K562 (cell line): ENCODE results near the gene TSC22D1.
"Not testable (repeated sequence)": the region's sequence is repeated elsewhere in the genome, so short reads cannot be mapped to it uniquely, and the experiment has no call there.

Experiments
- MEF2A ChIP-seq: IDR thresholded peaks from 2 replicates; pipeline ENCODE4 v1.6.1; 2011; ENCODE audit warnings: low read depth, mild to moderate bottlenecking, low read length, moderate library complexity; ENCODE audit not compliant: control insufficient read depth
- MEF2D ChIP-seq: conservative IDR thresholded peaks from 2 replicates; pipeline ENCODE4 v1.6.1; 2016; ENCODE audit warnings: low read depth, missing genetic modification characterization, missing compliant biosample characterization
- MXI1 ChIP-seq: IDR thresholded peaks from 2 replicates; pipeline ENCODE4 v1.6.1; 2011; ENCODE audit warnings: low read depth, mild to moderate bottlenecking, improper control_type of control experiment, low read length
- MYC ChIP-seq, 2 experiments: fragments of 250-450 bp in 1 of 2; sonication (Bioruptor Pico) in 1 of 2; IDR thresholded peaks; 2 replicates each; pipeline versions ENCODE4 v1.5.1 to v1.6.1; 2012 to 2021; ENCODE audit warnings: low read depth in 2 of 2, borderline replicate concordance in 1 of 2, improper control_type of control experiment in 1 of 2, low read length in 1 of 2, mild to moderate bottlenecking in 1 of 2, moderate library complexity in 1 of 2
- POLR2AphosphoS5 ChIP-seq: IDR thresholded peaks from 2 replicates; pipeline ENCODE4 v1.6.1; 2011; ENCODE audit warnings: mild to moderate bottlenecking, low read depth, low read length, moderate library complexity; ENCODE audit not compliant: control insufficient read depth, insufficient read depth
- THRAP3 ChIP-seq: fragments of 450-650 bp; IDR thresholded peaks from 2 replicates; pipeline ENCODE4 v1.6.1; 2016; ENCODE audit warnings: mild to moderate bottlenecking, inconsistent platforms, borderline replicate concordance
- ZNF140 ChIP-seq: fragments of 250-450 bp; sonication (Bioruptor Pico); IDR thresholded peaks from 2 replicates; pipeline ENCODE4 v1.8.0; 2021; ENCODE audit warnings: moderate library complexity, mild to moderate bottlenecking, inconsistent platforms
- ZNF311 ChIP-seq: fragments of 250-450 bp; sonication (Bioruptor Pico); IDR thresholded peaks from 2 replicates; pipeline ENCODE4 v1.4.0; 2020; ENCODE audit warnings: mild to moderate bottlenecking, moderate library complexity
- ZNF584 ChIP-seq: fragments of 200-800 bp; sonication (Bioruptor generic); IDR thresholded peaks from 2 replicates; pipeline ENCODE4 v1.6.1; 2016; ENCODE audit warnings: low read depth, mild to moderate bottlenecking, missing genetic modification characterization, missing compliant biosample characterization
- TF ChIP-seq, protein P1 (sequence below), 3 experiments: IDR thresholded peaks in 2 of 3; conservative IDR thresholded peaks in 1 of 3; 2 replicates each; pipeline ENCODE4 v1.5.1; 2011 to 2012; ENCODE audit warnings: low read length in 3 of 3, mild to moderate bottlenecking in 3 of 3, control low read depth in 2 of 3, improper control_type of control experiment in 1 of 3, inconsistent platforms in 1 of 3, low read depth in 1 of 3, mixed read lengths in 1 of 3, moderate library complexity in 1 of 3; ENCODE audit not compliant: insufficient read depth in 2 of 3
- TF ChIP-seq, protein P2 (sequence below): fragments of 450-650 bp; formaldehyde crosslinking; IDR thresholded peaks from 2 replicates; pipeline ENCODE4 v1.4.0; 2020; ENCODE audit warnings: mild to moderate bottlenecking, moderate library complexity
- TF ChIP-seq, protein P3 (sequence below): fragments of 450-650 bp; IDR thresholded peaks from 2 replicates; pipeline ENCODE4 v1.6.1; 2016; ENCODE audit warnings: missing biosample characterization, missing genetic modification characterization

DNA sequence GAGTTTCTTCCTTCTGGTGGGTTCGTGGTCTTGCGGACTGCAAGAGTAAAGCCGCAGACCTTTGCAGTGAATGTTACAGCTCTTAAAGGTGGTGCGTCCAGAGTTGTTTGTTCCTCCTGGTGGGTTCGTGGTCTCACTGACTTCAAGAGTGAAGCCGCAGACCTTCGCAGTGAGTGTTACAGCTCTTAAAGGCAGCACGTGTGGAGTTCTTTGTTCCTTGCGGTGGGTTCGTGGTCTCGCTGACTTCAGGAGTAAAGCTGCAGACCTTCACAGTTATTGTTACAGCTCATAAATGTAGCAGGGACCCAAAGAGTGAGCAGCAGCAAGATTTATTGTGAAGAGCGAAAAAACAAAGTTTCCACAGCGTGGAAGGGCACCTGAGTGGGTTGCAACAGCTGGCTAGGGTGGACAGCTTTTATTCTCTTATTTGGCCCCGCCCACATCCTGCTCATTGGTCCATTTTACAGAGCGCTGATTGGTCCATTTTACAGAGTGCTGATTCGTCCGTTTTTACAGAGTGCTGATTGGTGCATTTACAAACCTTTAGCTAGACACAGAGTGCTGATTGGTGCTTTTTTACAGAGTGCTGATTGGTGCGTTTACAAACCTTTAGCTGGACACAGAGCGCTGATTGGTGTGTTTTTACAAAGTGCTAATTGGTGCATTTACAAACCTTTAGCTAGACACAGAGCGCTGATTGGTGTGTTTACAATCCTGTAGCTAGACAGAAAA is 17.9 kb upstream of the TSC22D1 start:
- not testable (repeated sequence) for TF ChIP-seq POLR2AphosphoS5; ZNF311 (CRISPR knock-in tag); THRAP3; ZNF584 (CRISPR knock-in tag); ZNF140; MEF2A; MYC (IDR thresholded peaks at IDR 0.05; ENCODE audit: low read depth, low read length); MYC (CRISPR knock-in tag; IDR thresholded peaks at IDR 0.05; ENCODE audit: borderline replicate concordance, low read depth); MXI1; MEF2D (tag)
- TF ChIP-seq, protein P1, sequence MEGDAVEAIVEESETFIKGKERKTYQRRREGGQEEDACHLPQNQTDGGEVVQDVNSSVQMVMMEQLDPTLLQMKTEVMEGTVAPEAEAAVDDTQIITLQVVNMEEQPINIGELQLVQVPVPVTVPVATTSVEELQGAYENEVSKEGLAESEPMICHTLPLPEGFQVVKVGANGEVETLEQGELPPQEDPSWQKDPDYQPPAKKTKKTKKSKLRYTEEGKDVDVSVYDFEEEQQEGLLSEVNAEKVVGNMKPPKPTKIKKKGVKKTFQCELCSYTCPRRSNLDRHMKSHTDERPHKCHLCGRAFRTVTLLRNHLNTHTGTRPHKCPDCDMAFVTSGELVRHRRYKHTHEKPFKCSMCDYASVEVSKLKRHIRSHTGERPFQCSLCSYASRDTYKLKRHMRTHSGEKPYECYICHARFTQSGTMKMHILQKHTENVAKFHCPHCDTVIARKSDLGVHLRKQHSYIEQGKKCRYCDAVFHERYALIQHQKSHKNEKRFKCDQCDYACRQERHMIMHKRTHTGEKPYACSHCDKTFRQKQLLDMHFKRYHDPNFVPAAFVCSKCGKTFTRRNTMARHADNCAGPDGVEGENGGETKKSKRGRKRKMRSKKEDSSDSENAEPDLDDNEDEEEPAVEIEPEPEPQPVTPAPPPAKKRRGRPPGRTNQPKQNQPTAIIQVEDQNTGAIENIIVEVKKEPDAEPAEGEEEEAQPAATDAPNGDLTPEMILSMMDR (IDR thresholded peaks at IDR 0.05 in 2 of 3, conservative IDR thresholded peaks at IDR 0.05 in 1 of 3; ENCODE audit: insufficient read depth in 2 of 3, low read depth in 1 of 3, low read length in 3 of 3): not testable (repeated sequence)
- TF ChIP-seq, protein P2, sequence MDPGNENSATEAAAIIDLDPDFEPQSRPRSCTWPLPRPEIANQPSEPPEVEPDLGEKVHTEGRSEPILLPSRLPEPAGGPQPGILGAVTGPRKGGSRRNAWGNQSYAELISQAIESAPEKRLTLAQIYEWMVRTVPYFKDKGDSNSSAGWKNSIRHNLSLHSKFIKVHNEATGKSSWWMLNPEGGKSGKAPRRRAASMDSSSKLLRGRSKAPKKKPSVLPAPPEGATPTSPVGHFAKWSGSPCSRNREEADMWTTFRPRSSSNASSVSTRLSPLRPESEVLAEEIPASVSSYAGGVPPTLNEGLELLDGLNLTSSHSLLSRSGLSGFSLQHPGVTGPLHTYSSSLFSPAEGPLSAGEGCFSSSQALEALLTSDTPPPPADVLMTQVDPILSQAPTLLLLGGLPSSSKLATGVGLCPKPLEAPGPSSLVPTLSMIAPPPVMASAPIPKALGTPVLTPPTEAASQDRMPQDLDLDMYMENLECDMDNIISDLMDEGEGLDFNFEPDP (CRISPR knock-in tag): not testable (repeated sequence)
- TF ChIP-seq, protein P3, sequence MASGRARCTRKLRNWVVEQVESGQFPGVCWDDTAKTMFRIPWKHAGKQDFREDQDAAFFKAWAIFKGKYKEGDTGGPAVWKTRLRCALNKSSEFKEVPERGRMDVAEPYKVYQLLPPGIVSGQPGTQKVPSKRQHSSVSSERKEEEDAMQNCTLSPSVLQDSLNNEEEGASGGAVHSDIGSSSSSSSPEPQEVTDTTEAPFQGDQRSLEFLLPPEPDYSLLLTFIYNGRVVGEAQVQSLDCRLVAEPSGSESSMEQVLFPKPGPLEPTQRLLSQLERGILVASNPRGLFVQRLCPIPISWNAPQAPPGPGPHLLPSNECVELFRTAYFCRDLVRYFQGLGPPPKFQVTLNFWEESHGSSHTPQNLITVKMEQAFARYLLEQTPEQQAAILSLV (tag): not testable (repeated sequence)
